ENCODE results near the gene THSD1. TPM values are rescaled to one million over a fixed set of nuclear protein-coding genes. Genes with fewer than 3 reads are reported as not detected.

The THSD1 gene
- polyA plus RNA-seq, 1 donor from 2014 or later, result 2.3 TPM

GRCh38 chr13:52353193-52353592 is 52.8 kb downstream of the THSD1 start:
- no peaks in the 10 kb centered on the region for H3K9me3 ChIP-seq (ENCODE audit: low read length)
- no peaks in the 10 kb centered on the region for H4K20me1 ChIP-seq (ENCODE audit: insufficient read depth)
- H3K9ac ChIP-seq (ENCODE audit: low read length), result no peak overlapping the region
- H3K27me3 ChIP-seq (ENCODE audit: insufficient read depth, low read depth, low read length), result no peaks in the 10 kb centered on the region
- H3K4me3 ChIP-seq (ENCODE audit: low read length), result no peak overlapping the region
- TF ChIP-seq TAF1 (IDR thresholded peaks at IDR 0.05; ENCODE audit: low read depth) (no peak), MXI1 (conservative IDR thresholded peaks at IDR 0.05; ENCODE audit: poor library complexity, severe bottlenecking) (no peak), RAD21 (conservative IDR thresholded peaks at IDR 0.05) (no peak), EZH2 (IDR thresholded peaks at IDR 0.05; ENCODE audit: borderline replicate concordance, insufficient read depth, low read length, poor library complexity, severe bottlenecking) (no peak), POLR2AphosphoS5 (IDR thresholded peaks at IDR 0.05) (no peak), REST (IDR thresholded peaks at IDR 0.05; ENCODE audit: borderline replicate concordance) (no peak), SMC3 (conservative IDR thresholded peaks at IDR 0.05; ENCODE audit: poor library complexity) (no peak), EP300 (conservative IDR thresholded peaks at IDR 0.05; ENCODE audit: poor library complexity, severe bottlenecking) (no peak)
- TF ChIP-seq, protein P1, sequence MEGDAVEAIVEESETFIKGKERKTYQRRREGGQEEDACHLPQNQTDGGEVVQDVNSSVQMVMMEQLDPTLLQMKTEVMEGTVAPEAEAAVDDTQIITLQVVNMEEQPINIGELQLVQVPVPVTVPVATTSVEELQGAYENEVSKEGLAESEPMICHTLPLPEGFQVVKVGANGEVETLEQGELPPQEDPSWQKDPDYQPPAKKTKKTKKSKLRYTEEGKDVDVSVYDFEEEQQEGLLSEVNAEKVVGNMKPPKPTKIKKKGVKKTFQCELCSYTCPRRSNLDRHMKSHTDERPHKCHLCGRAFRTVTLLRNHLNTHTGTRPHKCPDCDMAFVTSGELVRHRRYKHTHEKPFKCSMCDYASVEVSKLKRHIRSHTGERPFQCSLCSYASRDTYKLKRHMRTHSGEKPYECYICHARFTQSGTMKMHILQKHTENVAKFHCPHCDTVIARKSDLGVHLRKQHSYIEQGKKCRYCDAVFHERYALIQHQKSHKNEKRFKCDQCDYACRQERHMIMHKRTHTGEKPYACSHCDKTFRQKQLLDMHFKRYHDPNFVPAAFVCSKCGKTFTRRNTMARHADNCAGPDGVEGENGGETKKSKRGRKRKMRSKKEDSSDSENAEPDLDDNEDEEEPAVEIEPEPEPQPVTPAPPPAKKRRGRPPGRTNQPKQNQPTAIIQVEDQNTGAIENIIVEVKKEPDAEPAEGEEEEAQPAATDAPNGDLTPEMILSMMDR (IDR thresholded peaks at IDR 0.05; ENCODE audit: poor library complexity, severe bottlenecking), result no peak
- no peaks in the 10 kb centered on the region for H3K36me3 ChIP-seq (ENCODE audit: insufficient read depth, low read length)
- H3K79me2 ChIP-seq (replicated peaks; ENCODE audit: insufficient read depth, low read length), result no peaks in the 10 kb centered on the region
- H3F3A ChIP-seq (ENCODE audit: insufficient read depth, low read length, poor library complexity, severe bottlenecking), result no peaks in the 10 kb centered on the region
- no peak overlapping the region for H2AFZ ChIP-seq (ENCODE audit: low read depth, low read length)
- H3K27ac ChIP-seq (ENCODE audit: low read length), result no peak overlapping the region
- no peaks in the 10 kb centered on the region for H3K9me2 ChIP-seq (ENCODE audit: insufficient read depth, low read length)
- no peak overlapping the region for H3K4me2 ChIP-seq (ENCODE audit: low read length)

DNA sequence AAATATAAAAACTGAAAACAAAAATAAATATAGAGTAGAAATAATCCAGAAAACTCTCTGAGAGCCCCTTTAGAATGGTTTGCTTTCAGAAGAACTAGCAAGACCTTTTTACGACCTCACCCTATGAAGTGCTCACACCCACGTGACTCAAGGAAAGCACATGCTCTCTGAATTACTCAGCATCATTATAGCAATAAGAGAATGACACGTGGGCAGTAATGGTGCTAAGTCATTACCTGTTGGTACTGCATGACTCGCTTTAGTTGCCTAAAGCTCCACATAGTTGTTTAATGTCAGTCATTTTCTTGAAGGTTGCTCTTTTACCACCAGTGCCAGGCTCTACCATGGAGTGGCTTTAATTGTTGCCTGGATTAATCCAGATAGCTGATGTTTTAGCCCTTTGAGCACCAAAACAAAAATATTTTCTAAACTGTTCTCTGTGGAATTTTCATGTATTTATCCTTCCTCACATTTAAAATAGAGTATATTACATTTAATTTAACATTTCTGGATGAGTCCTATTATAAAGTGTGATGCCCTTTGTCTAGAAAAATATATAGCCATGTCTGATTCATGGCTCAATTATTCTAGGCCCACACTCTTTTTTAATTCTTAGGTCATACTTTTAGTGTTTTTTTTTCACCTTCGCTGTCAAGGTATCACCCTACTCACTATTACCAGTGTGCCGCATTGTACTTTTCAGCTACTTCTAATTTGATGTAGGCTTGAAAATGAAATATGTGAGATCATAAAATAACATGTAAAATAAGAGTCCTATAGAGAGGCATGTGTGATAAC is 56.8 kb downstream of the THSD1 start:
- Histone ChIP-seq H4K20me1 (ENCODE audit: insufficient read depth) (no peaks in the 10 kb centered on the region), H3K9me2 (ENCODE audit: insufficient read depth, low read length) (no peaks in the 10 kb centered on the region), H3K27me3 (ENCODE audit: insufficient read depth, low read depth, low read length) (no peaks in the 10 kb centered on the region), H3K9ac (ENCODE audit: low read length) (no peak overlapping the region), H3K4me2 (ENCODE audit: low read length) (no peak overlapping the region), H3K36me3 (ENCODE audit: insufficient read depth, low read length) (no peaks in the 10 kb centered on the region), H3F3A (ENCODE audit: insufficient read depth, low read length, poor library complexity, severe bottlenecking) (no peaks in the 10 kb centered on the region), H3K27ac (ENCODE audit: low read length) (no peak overlapping the region), H3K9me3 (ENCODE audit: low read length) (no peaks in the 10 kb centered on the region), H3K4me3 (ENCODE audit: low read length) (no peak overlapping the region), H2AFZ (ENCODE audit: low read depth, low read length) (no peak overlapping the region), H3K79me2 (replicated peaks; ENCODE audit: insufficient read depth, low read length) (no peaks in the 10 kb centered on the region)
- TF ChIP-seq REST (IDR thresholded peaks at IDR 0.05; ENCODE audit: borderline replicate concordance), result no peak
- no peak for TF ChIP-seq EZH2 (IDR thresholded peaks at IDR 0.05; ENCODE audit: borderline replicate concordance, insufficient read depth, low read length, poor library complexity, severe bottlenecking)
- TF ChIP-seq EP300 (conservative IDR thresholded peaks at IDR 0.05; ENCODE audit: poor library complexity, severe bottlenecking), result no peak
- TF ChIP-seq, protein P1 (IDR thresholded peaks at IDR 0.05; ENCODE audit: poor library complexity, severe bottlenecking), result no peak
- no peak for TF ChIP-seq POLR2AphosphoS5 (IDR thresholded peaks at IDR 0.05)
- TF ChIP-seq RAD21 (conservative IDR thresholded peaks at IDR 0.05), result no peak
- no peak for TF ChIP-seq SMC3 (conservative IDR thresholded peaks at IDR 0.05; ENCODE audit: poor library complexity)
- TF ChIP-seq MXI1 (conservative IDR thresholded peaks at IDR 0.05; ENCODE audit: poor library complexity, severe bottlenecking), result no peak
- no peak for TF ChIP-seq TAF1 (IDR thresholded peaks at IDR 0.05; ENCODE audit: low read depth)

All from neural cell (in vitro differentiated cells).